Measurements from ENCODE around the gene RGS8. TPM values are rescaled to one million over a fixed set of nuclear protein-coding genes. Genes with fewer than 3 reads are reported as not detected.

Gene RGS8
- under 0.01 TPM in 1 of 2 replicates, not detected in the other for total RNA-seq

GRCh38 chr1:182684116-182684828 lies at the start of gene RGS8:
RGS8 (minus strand) TSS chr1:182684587; CDS start chr1:182669649, 14,938 bp downstream.

Other genes with a start within 250 kb of the RGS8 start
- not detected in 2 replicates for gene RGSL1, start 234.4 kb downstream of the RGS8 start, total RNA-seq
- gene RNASEL, start 95.3 kb downstream of the RGS8 start, total RNA-seq, result 7.8 and 9.4 TPM in 2 replicates
- 0.09 and 0.23 TPM in 2 replicates for gene RGS16, start 80.2 kb downstream of the RGS8 start, total RNA-seq
- gene NPL, start 105.2 kb upstream of the RGS8 start, total RNA-seq, result 1.4 TPM in 2 replicates
- 58.2 and 65.7 TPM in 2 replicates for gene DHX9, start 154.8 kb upstream of the RGS8 start, total RNA-seq

Data from pericardium fibroblast (primary cell).